ENCODE measurements around the gene UBL4A.

The UBL4A gene

GRCh38 chrX:154488336-154489075 lies 2.1 kb upstream of the UBL4A start:
- no peak for FAIRE-seq
- TF ChIP-seq POLR2A (IDR thresholded peaks at IDR 0.05; ENCODE audit: low read depth, low read length) = no peak
- TF ChIP-seq POLR2AphosphoS5 (IDR thresholded peaks at IDR 0.05; ENCODE audit: low read depth, low read length) = no peak
- no peak for TF ChIP-seq TAF1 (IDR thresholded peaks at IDR 0.05; ENCODE audit: borderline replicate concordance, low read depth, low read length)
- DNase-seq (ENCODE audit: insufficient read length) = no peak

GRCh38 chrX:154487518-154488290 lies 1.3 kb upstream of the UBL4A start:
- no peak for TF ChIP-seq TAF1 (IDR thresholded peaks at IDR 0.05; ENCODE audit: borderline replicate concordance, low read depth, low read length)
- DNase-seq (ENCODE audit: insufficient read length) (no peak), FAIRE-seq (no peak)

GRCh38 chrX:154486052-154486395 lies 391 bp downstream of the UBL4A start:
- peak; percentile 48 for FAIRE-seq
- DNase-seq (ENCODE audit: insufficient read length) = no peak

GRCh38 chrX:154485150-154486051 lies 1.0 kb downstream of the UBL4A start:
- no peak for FAIRE-seq
- TF ChIP-seq TAF1 (IDR thresholded peaks at IDR 0.05; ENCODE audit: borderline replicate concordance, low read depth, low read length) (no peak), POLR2AphosphoS5 (IDR thresholded peaks at IDR 0.05; ENCODE audit: low read depth, low read length) (no peak), POLR2A (IDR thresholded peaks at IDR 0.05; ENCODE audit: low read depth, low read length) (no peak)
- DNase-seq (ENCODE audit: insufficient read length) = no peak

More at GRCh38 chrX:154486052-154486395, 391 bp downstream of the UBL4A start:
- no peak for TF ChIP-seq POLR2AphosphoS5 (IDR thresholded peaks at IDR 0.05; ENCODE audit: low read depth, low read length)
- no peak for TF ChIP-seq TAF1 (IDR thresholded peaks at IDR 0.05; ENCODE audit: borderline replicate concordance, low read depth, low read length)
- TF ChIP-seq POLR2A (IDR thresholded peaks at IDR 0.05; ENCODE audit: low read depth, low read length) = no peak

- DNase-seq (ENCODE audit: insufficient read length) (no peak), FAIRE-seq (no peak)
- no peak for TF ChIP-seq POLR2AphosphoS5 (IDR thresholded peaks at IDR 0.05; ENCODE audit: low read depth, low read length)
Measured at GRCh38 chrX:154484255-154485149, 1.9 kb downstream of the UBL4A start.

GRCh38 chrX:154483325-154483724 lies 3.1 kb downstream of the UBL4A start:
- FAIRE-seq = no peak
- no peak for DNase-seq (ENCODE audit: insufficient read length)

GRCh38 chrX:154482786-154483185 lies 3.6 kb downstream of the UBL4A start:
- TF ChIP-seq POLR2A (IDR thresholded peaks at IDR 0.05; ENCODE audit: low read depth, low read length) (0 out of 2 replicates have a peak, but pooled peaks have one; percentile 1), POLR2AphosphoS5 (IDR thresholded peaks at IDR 0.05; ENCODE audit: low read depth, low read length) (no peak), TAF1 (IDR thresholded peaks at IDR 0.05; ENCODE audit: borderline replicate concordance, low read depth, low read length) (no peak)

More at GRCh38 chrX:154483325-154483724, 3.1 kb downstream of the UBL4A start:
- no peak for TF ChIP-seq TAF1 (IDR thresholded peaks at IDR 0.05; ENCODE audit: borderline replicate concordance, low read depth, low read length)
- TF ChIP-seq POLR2A (IDR thresholded peaks at IDR 0.05; ENCODE audit: low read depth, low read length) = no peak
- no peak for TF ChIP-seq POLR2AphosphoS5 (IDR thresholded peaks at IDR 0.05; ENCODE audit: low read depth, low read length)

GRCh38 chrX:154481911-154482601 lies 4.4 kb downstream of the UBL4A start:
- FAIRE-seq = no peak
- no peak for DNase-seq (ENCODE audit: insufficient read length)
- TF ChIP-seq POLR2AphosphoS5 (IDR thresholded peaks at IDR 0.05; ENCODE audit: low read depth, low read length) = no peak
- TF ChIP-seq TAF1 (IDR thresholded peaks at IDR 0.05; ENCODE audit: borderline replicate concordance, low read depth, low read length) = no peak
- no peak for TF ChIP-seq POLR2A (IDR thresholded peaks at IDR 0.05; ENCODE audit: low read depth, low read length)

More at GRCh38 chrX:154482786-154483185, 3.6 kb downstream of the UBL4A start:
- DNase-seq (ENCODE audit: insufficient read length) = no peak
- FAIRE-seq = no peak

- FAIRE-seq (no peak), DNase-seq (ENCODE audit: insufficient read length) (no peak)
- TF ChIP-seq POLR2AphosphoS5 (IDR thresholded peaks at IDR 0.05; ENCODE audit: low read depth, low read length) (no peak), TAF1 (IDR thresholded peaks at IDR 0.05; ENCODE audit: borderline replicate concordance, low read depth, low read length) (no peak), POLR2A (IDR thresholded peaks at IDR 0.05; ENCODE audit: low read depth, low read length) (no peak)
Measured at GRCh38 chrX:154481195-154481594, 5.2 kb downstream of the UBL4A start.

Measured in GM12892 (cell line).